H1 (cell line): Measurements from ENCODE around the gene DISC1. TPM values are rescaled to one million over a fixed set of nuclear protein-coding genes. Genes with fewer than 3 reads are reported as not detected.

ENCODE experiments used
- ZNF274 ChIP-seq: IDR thresholded peaks from 2 replicates; pipeline ENCODE4 v1.7.0; 2012; ENCODE audit warnings: low read length, borderline replicate concordance; ENCODE audit errors: extremely low read depth
- polyA plus RNA-seq, 7 experiments: library from polyadenylated mRNA; depleted of rRNA in 3 of 7; stranded (reverse) in 5 of 7; unstranded in 2 of 7; fragments of >200 nt in 5 of 7; fragments of 200-250 nt in 2 of 7; gene quantifications; 1 replicate in 5 of 7; 2 replicates in 1 of 7; 4 replicates in 1 of 7; pipeline versions ENCODE4 v1.2.1 to v1.2.3, GENCODE V29; 2011 to 2013; ENCODE audit warnings: missing spikeins in 2 of 7, mixed read lengths in 2 of 7
- total RNA-seq: library from RNA; stranded (reverse); fragmentation: NEBNext Ultra II Directional; extraction: Animal tissue kit (Norgen Biotek cat#: 25700); gene quantifications from 2 replicates; pipeline ENCODE4 v1.2.1, GENCODE V29; 2021

The DISC1 gene
- total and polyA plus RNA-seq, 2 of the 8 experiments (the other 6 are each of a cell fraction or from before 2014, with no cell fraction given): 1.1 to 3.5 TPM

DNA sequence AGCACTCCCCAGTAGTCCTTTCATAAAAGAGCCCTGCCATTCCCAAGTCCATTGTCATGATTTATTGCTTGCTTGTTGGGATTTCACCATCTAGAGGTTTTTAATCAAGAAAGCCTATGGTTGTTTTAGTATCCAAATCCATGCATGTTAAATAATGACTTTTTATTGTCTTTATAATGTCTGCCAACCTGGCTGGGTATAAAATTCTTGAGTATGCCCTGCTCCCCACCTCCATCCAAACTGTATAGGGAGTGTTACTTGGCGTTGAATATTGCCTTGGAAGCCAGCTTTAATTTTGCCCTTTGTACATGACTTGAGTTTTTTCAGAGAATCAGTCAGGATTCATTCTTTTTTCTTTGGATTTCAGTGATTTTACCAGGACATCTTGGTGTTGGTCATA, 44.2 kb downstream of the DISC1 start (continued):
- TF ChIP-seq ZNF274: no peak
